Mononuclear cell (primary cell): ENCODE results near the gene NKAIN4. TPM values are rescaled to one million over a fixed set of nuclear protein-coding genes. Genes with fewer than 3 reads are reported as not detected.
"Not testable (repeated sequence)": the region's sequence is repeated elsewhere in the genome, so short reads cannot be mapped to it uniquely, and the experiment has no call there.

ENCODE experiments used
- H3K27me3 ChIP-seq: 2 replicates; pipeline ENCODE4 v1.6.0; 2011; ENCODE audit warnings: low read length, control low read depth; ENCODE audit not compliant: insufficient read depth
- H3K4me1 ChIP-seq: 2 replicates; pipeline ENCODE4 v1.5.1; 2011; ENCODE audit warnings: mild to moderate bottlenecking, low read length, control low read depth; ENCODE audit not compliant: insufficient read depth
- H3K4me3 ChIP-seq: 2 replicates; pipeline ENCODE4 v1.5.1; 2011; ENCODE audit warnings: mild to moderate bottlenecking, low read length, moderate library complexity
- H3K9me3 ChIP-seq: 2 replicates; pipeline ENCODE4 v1.5.1; 2011; ENCODE audit warnings: low read depth, mild to moderate bottlenecking, control low read depth, low read length
- total RNA-seq: library from RNA; depleted of rRNA; stranded (reverse); fragments of >200 nt; gene quantifications from one replicate; pipeline ENCODE4 v1.2.3, GENCODE V29; 2012

Gene NKAIN4
- total RNA-seq, 1 donor = not detected

GRCh38 chr20:63257629-63258028 lies 3.4 kb upstream of the NKAIN4 start:
- no peaks in the 10 kb centered on the region for H3K4me1 ChIP-seq
- H3K4me3 ChIP-seq = no peak overlapping the region
- H3K27me3 ChIP-seq = peaks cover 17% of the 10 kb centered on the region
- H3K9me3 ChIP-seq = no peaks in the 10 kb centered on the region

- no peaks in the 10 kb centered on the region for H3K9me3 ChIP-seq
- peaks cover 17% of the 10 kb centered on the region for H3K27me3 ChIP-seq
- no peak overlapping the region for H3K4me3 ChIP-seq
- H3K4me1 ChIP-seq = no peaks in the 10 kb centered on the region
These were observed 2.7 kb upstream of the NKAIN4 start for GRCh38 chr20:63256954-63257353.

- Histone ChIP-seq H3K27me3 (peaks cover 17% of the 10 kb centered on the region), H3K4me1 (no peaks in the 10 kb centered on the region), H3K4me3 (no peak overlapping the region), H3K9me3 (no peaks in the 10 kb centered on the region)
These were observed 1.9 kb upstream of the NKAIN4 start for GRCh38 chr20:63255931-63256704.

GRCh38 chr20:63254606-63255384 lies 532 bp upstream of the NKAIN4 start:
- Histone ChIP-seq H3K4me3 (no peak overlapping the region), H3K9me3 (no peaks in the 10 kb centered on the region), H3K27me3 (peaks cover 17% of the 10 kb centered on the region), H3K4me1 (no peaks in the 10 kb centered on the region)

- H3K27me3 ChIP-seq = peaks cover 17% of the 10 kb centered on the region
- H3K4me1 ChIP-seq = no peaks in the 10 kb centered on the region
- no peaks in the 10 kb centered on the region for H3K9me3 ChIP-seq
- no peak overlapping the region for H3K4me3 ChIP-seq
These were observed 628 bp downstream of the NKAIN4 start for GRCh38 chr20:63253438-63254231.

DNA sequence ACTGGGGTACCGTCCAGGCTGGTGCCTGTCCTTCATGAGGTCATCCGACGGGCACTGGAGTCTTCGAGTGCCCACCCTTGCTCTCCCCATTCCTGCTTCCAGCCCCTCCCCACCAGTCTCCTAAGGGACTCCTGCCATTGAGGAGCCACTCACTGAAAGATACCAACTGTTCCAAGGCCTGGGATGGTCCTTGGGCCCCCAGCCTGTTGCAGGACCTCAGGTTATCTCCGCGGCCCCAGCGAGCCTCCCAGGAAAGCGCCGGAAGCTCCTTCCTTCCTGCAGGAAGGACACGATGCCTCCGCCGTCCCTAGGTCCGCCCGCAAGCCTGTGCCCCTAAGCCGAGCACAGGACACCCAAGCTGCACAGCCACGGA lies 1.2 kb downstream of the NKAIN4 start:
- no peak overlapping the region for H3K4me3 ChIP-seq
- peaks cover 17% of the 10 kb centered on the region for H3K27me3 ChIP-seq
- H3K4me1 ChIP-seq = no peaks in the 10 kb centered on the region
- no peaks in the 10 kb centered on the region for H3K9me3 ChIP-seq

GRCh38 chr20:63252284-63252711 lies 2.0 kb downstream of the NKAIN4 start:
- no peaks in the 10 kb centered on the region for H3K9me3 ChIP-seq
- H3K27me3 ChIP-seq = peaks cover 17% of the 10 kb centered on the region
- no peaks in the 10 kb centered on the region for H3K4me1 ChIP-seq
- no peak overlapping the region for H3K4me3 ChIP-seq

GRCh38 chr20:63251350-63251749 lies 2.9 kb downstream of the NKAIN4 start:
- not testable (repeated sequence) for H3K4me3 ChIP-seq, H3K9me3 ChIP-seq, H3K4me1 ChIP-seq
- peaks cover 17% of the 10 kb centered on the region for H3K27me3 ChIP-seq

GRCh38 chr20:63249891-63250290 lies 4.4 kb downstream of the NKAIN4 start:
- no peaks in the 10 kb centered on the region for H3K9me3 ChIP-seq
- H3K27me3 ChIP-seq = peaks cover 10% of the 10 kb centered on the region
- H3K4me1 ChIP-seq = no peaks in the 10 kb centered on the region
- no peak overlapping the region for H3K4me3 ChIP-seq

DNA sequence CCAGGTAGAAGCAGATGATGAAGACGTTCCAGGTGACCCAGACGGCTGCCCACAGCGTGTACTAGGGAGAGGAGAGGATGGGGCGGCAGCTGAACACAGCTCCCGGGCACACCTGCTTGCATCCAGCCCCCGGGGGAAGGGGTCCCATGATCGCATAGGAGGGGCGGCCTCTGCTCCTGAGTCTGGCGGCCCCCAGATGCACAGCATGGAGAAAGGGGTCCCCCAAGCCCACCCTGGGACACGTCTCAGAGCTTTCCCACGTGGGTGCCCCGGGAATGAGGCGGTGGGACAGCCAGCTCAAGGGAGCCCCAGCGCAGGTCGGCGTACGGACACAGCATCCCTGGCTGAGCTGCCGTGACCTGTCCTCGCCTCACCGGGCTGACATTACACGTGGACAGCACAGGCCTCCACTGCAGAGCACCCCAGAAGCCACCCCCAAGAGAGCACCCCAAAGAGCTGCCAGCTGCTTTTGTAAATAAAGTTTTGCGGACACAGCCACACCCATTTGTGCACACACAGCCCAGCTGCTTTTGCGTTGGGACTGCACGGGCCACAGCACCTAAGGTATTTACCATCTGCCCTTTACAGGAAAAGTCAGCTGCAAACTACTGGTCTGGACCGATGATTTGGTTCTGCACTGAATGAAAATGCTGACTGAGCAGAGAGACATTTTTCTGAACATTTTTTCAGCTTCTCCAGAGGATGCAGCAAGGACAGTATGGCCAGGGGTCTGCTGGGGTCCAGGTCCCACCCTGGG lies 5.2 kb downstream of the NKAIN4 start:
- Histone ChIP-seq H3K9me3 (no peaks in the 10 kb centered on the region), H3K27me3 (peaks cover 7% of the 10 kb centered on the region), H3K4me3 (no peak overlapping the region), H3K4me1 (no peaks in the 10 kb centered on the region)

GRCh38 chr20:63247671-63248228 lies 6.5 kb downstream of the NKAIN4 start:
- no peaks in the 10 kb centered on the region for H3K9me3 ChIP-seq
- no peak overlapping the region for H3K4me3 ChIP-seq
- no peaks in the 10 kb centered on the region for H3K4me1 ChIP-seq
- peaks cover under 1% of the 10 kb centered on the region for H3K27me3 ChIP-seq

DNA sequence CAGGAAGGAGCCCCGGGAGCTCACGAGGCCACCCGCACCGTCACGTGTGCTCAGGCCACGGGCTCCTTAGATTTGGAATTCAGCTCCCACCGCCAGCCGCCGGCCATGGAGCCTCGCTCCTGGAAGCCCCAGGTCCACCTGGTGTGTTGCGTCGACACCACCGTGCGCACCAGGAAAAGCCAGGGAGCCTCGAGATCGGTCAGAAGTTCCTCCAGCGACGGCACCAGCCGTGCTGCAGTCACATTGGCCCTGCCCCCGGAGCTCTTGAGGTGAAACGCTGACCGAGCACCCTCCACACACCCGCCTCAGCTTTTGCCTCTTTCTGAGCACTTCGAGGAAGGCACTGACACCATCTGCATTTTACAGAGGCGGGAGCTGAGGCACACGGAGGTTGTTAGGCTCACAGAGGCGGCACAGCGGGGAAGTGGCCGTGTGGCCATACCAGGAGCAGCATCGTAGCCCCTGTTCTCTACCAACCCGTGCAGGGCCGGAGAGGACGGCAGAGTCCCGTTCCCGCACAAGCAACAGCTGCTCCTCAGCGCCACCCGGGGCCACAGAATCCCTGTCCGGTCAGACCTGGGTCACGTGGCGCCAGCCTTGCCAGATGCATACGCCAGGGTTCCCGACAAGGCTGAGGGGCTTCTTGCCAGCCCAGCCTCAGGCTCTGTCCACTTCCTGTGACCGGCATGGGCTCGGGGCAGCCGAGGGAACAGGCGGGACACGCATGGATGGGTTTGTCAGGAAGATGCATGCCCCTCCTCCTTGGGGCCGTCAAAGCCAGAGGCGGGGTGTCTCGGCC lies 7.6 kb downstream of the NKAIN4 start:
- no peaks in the 10 kb centered on the region for H3K4me1 ChIP-seq
- H3K27me3 ChIP-seq = no peaks in the 10 kb centered on the region
- H3K4me3 ChIP-seq = no peak overlapping the region
- H3K9me3 ChIP-seq = no peaks in the 10 kb centered on the region

DNA sequence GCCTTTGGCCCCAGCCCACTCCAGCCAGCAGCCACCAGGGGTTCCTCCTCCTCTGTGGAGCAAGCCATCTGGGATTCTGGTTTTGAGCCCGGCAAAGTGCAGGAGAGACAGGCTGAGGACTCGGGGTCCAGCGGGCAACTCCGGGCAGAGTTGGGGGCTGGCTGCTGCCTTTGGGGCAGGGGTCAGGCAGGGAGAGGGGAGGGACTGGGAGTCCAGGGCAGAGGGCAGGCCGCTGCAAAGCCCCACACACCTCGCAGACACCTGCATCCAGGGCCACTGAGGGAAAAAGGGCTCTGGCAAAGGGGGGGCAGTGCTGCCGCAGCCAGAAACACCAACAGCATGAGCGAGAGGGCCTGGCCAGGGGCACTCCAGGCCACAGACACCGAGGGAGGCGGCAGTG lies 9.8 kb downstream of the NKAIN4 start:
- no peaks in the 10 kb centered on the region for H3K9me3 ChIP-seq
- no peaks in the 10 kb centered on the region for H3K27me3 ChIP-seq

More for the DNA sequence above, 9.8 kb downstream of the NKAIN4 start:
- Histone ChIP-seq H3K4me1 (no peaks in the 10 kb centered on the region), H3K4me3 (no peak overlapping the region)
